GM18499 (cell line): ENCODE data around the gene PARD3B.

ENCODE experiments used
- ATAC-seq: cut with Tn5 transposase; IDR thresholded peaks from one replicate; pipeline ENCODE4 v1.9.1; 2021; ENCODE audit warnings: moderate number of reproducible peaks; ENCODE audit not compliant: insufficient read depth, unreplicated experiment

PARD3B gene

DNA sequence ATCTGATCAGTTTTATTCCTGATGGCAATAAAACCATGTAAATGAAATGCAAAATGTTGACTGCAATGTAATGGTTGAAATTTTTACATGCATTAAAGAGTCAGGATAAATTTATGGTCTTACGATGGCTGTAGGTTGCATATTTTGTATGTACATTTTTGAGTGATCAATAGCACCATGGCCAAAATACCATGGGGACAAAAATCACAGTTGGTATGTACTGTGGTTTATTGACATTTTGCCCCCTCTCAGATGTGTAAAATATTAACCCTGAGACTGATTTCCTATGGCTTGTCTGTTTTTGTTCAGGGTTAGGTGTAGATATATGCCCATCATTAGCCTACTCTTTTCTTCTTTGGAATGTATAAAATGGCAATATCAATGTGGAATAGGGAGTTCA, 138.1 kb downstream of the PARD3B start:
- ATAC-seq: no peak

DNA sequence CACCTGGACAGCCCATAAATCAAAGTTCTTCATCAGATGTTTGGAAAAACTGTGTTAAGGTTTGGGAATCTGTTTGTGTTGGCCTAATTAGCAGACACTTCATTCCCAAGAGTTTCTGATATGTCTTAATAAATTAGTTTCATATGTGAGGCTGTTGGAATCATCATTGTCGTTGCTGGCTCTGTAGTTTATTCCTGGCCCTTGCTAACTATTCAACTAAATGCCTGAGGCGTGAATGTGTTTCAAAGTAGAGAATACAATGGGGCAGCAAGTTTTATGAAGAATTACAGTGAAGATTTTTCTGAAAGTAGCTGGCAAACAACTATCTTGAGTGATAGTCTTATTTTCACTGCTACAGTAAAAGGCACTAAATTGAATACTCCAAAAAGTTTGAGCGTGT, 141.1 kb downstream of the PARD3B start:
- no peak for ATAC-seq

DNA sequence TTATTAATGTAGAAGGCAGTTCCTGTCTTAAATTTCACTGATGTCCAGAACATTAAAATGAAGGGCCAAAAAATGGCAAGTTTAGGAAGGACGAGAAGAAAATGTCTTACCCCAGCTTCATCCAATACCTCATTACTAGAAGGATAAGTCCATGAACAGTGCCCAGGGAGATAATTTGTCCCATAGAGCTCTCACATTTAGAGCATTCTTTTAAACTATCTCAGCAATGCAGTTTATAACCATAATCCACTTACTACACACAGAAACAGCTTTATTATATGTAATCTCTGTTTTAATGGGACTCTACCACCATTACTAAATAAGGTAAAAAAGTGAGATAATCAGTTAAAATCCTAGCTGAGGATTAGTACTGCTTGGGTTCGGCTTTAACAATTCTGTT, 142.5 kb downstream of the PARD3B start:
- no peak for ATAC-seq

DNA sequence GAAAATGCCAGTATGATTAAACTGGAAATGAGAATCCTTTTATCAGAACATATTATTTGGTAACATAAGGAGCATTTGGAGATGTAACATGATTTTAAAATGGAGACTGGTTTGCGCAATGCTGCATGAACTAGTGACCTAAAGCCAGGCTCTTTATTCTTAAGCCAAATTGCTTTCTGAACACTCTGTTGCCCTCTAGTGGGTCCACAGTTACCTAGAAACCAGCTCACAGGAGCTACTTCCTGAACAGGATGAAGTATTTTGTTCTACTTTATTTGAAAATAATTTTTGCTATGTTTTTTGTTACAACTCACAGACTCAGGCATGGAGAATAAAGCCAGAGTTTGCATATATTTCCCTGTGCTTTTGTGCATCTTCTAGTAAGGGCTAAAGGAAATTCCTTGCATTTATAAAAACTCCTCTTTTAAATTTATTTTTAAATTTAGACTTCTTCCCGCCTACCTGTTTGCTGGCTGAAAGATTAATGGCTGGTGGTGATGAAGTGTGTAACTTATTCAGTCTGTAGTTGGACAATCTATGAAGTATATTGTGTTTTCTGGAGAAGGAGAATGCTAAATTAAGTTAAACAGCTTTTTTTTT, 146.7 kb downstream of the PARD3B start:
- ATAC-seq: no peak

DNA sequence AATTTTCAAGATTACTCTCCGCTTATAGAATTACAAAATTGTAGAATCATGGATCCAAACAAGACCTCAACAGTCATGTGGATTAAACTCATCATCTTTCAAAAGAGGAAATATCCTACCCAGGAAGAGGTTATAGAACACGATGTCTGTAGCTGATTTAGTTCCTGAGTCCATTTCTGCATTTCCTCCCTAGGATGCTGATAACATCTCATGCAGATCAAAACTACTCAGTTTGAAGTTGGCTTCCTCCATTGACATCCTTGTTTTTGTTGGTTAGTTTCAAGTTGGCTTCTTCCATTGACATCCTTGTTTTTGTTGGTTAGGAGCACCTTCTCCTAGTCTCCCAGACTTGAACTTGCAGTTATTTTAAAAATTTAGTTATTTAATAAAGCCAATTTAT, 147.5 kb downstream of the PARD3B start:
- no peak for ATAC-seq

DNA sequence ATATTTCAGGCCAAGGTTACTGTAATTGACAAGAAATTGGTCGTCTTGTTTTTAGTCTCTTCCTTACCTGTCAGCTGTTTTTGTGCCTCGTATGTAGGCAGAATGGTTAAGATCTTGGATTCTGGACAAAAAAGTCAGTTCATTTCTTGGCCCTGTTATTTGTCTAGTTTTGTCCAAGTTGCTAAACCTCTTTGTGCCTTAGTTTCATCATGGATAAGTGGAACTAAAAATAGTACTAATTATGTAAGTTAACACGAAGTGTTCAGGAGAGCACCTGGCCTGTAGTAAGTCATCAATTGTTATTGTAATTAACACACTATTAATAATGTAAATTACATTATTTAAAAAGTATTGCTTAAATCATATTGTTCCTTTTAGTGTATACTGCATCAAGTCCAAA, 148.0 kb downstream of the PARD3B start:
- ATAC-seq: no peak

DNA sequence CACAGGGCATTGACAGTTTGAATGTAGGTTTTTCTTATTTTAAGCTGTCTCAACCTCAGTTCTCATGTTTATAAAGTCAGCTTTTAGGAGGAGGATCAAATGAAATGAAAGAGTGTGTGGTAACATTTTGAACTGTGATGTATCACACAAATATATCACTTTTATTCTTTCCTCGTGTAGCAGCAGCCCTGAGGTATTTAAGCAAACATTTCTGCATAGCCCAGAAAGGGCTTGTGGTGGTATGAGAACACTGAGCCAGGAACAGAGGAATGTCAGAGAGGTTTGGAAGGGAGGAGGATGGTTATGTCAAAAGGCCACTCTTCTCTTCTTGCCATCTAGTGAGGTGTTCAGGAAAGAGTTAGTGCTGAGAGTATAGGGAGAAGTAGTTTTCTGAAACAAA, 150.2 kb downstream of the PARD3B start:
- no peak for ATAC-seq

DNA sequence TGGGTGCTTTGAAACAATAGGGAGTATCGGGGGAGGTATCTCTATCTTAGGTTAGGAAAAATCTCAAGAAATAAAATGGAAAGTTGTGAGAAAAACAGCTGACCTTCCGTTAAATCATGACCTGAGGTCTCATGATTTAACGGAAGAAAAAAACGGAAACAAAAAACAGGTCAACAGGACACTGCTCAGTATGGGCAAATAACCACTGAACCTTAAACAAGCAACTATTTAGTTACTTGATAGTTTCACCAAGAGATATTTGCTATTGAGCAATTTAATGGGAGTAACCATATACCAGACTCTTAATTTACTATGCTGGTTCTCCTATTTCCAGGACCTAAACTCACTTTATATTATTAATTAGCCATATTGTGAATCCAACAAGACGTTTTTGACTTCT, 150.8 kb downstream of the PARD3B start:
- no peak for ATAC-seq

DNA sequence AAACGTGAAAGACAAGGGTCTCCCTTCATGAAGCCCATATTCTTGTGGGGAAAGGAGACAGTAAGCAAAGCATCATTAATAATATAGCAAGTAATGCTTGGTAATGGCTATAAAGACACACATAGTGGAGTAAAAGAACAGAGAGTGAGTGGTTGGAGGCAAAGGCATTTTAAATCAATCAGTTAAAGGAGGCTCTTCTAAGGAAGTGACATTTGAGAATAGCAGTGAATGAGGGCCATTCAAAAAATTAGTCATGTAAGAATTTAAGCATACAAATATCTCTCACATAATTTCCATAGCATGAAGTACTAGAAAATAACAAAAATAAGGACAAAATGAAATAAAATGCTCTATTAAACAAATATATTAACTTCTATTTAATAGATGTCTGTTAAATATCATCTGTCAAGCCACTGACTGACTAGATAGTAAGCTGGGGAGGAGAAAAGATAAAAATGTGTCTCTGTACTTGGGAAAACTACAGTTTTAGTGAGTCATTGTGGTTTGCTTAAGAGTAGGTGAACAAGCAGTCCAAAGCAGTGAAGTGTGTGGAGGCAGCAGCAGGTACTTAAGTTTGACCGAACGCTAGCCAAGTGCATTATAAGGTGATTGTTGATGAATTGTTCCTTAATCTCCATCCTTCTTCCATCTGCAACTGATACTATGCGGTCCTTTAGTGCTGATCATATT, 160.1 kb downstream of the PARD3B start:
- ATAC-seq: no peak

DNA sequence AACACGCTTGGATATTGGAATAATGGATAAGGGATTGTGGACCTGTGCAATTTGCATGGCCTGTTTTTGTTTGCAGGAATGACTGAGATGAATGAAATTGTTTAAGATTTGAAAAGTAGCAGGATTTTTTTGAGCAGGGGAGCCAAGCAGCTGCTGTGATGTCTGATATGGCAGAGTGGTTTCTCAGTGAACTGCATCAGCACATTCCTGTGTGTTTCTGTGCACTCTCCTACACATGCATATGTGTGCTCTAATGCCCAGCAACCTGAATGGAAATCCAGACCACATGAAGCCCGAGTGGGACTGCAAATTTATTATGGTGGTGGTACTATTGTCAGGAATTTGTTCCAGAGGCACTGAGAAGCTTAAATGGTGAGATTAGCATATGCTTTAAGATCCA, 161.7 kb downstream of the PARD3B start:
- ATAC-seq: no peak

DNA sequence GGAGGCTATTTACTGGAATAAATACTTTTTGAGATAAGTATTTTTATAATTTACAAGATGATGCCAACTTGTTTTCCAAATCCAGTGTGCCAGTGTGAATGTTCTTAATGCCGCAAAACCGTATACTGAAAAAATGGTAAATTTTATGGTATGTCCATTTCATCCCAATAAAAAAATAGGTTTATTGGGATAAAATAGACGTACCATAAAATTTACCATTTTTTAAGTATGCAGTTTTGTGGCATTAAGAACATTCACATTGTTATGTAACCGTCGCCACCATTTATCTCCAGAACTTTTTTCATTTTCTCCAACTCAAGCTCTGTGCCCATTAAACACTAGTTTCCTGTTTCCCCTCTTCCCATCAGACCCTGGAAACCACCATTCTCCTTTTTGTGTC, 167.9 kb downstream of the PARD3B start:
- ATAC-seq: no peak

DNA sequence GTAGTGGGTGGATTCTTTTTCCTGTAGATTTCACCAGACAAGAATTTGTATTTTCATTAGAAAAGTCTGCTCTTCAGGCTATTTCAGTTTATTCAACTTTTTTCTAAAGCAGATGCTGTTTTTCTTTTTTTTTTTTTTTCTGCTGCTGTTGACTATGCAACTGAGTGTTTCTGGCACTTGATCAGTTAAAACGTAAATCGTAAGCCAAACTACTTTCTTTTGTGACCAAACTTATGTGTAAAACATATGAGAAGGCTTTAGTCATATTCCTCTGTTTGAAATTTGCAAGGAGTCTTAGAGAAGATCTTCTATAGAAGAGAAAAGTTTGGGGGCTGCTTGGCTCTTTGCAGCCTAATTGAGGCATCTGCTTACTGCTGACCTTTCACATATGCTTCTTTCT, 170.1 kb downstream of the PARD3B start:
- ATAC-seq: no peak

DNA sequence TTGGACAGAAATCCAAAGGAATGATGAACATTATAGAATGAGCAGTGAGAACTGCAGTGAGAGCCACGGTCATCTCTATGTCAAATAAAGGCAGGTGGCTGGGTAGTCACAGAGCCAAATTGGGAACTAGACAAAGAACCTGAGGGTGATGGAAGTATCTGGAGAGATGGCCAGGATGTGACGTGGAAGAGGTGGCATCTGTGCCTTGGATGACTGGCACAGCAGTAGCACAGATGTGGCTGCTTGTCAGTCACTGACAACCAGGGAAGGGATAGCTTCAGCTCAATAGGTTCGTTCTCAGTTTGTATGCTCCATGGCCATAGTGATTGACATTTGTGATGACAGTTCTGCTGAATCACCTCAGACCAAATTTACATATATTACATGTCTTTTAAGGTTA, 172.3 kb downstream of the PARD3B start:
- ATAC-seq: no peak

DNA sequence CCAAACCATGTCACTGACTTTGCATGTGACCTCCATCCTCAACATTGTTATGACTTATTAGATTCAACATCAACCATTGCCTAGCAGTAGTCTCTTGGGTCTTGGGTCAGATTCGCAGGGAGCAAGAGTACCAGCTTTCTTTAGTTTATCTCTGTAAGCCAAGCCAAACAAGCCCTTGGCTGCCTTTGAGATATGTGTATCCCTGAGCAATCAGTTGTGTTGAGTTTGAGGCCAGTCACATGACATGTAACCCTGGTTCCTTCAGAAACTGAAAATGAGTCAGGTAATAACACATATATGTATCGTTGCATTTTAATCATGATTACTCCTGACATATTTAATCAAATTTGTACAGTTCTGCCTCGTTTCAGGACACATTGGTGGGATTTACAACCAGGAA, 173.3 kb downstream of the PARD3B start:
- ATAC-seq: no peak

DNA sequence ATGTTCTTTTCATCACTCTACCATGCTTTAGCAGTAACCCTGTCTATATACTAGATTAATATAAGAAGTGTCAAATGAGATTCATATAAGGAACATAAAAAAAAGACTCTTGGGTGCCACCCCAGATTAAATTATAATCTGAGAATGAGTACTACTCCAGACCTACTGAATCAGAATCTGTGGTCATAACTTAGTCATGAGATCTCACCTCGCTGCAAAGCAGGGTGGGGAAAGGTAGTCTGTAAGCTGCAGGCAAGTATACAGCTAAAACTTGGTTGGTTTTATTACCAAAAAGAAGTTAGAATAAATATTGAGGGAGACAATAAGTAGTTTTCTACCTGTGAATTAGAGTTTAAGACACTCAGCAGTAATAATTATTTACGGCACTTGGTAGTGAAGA, 175.6 kb downstream of the PARD3B start:
- ATAC-seq: no peak

DNA sequence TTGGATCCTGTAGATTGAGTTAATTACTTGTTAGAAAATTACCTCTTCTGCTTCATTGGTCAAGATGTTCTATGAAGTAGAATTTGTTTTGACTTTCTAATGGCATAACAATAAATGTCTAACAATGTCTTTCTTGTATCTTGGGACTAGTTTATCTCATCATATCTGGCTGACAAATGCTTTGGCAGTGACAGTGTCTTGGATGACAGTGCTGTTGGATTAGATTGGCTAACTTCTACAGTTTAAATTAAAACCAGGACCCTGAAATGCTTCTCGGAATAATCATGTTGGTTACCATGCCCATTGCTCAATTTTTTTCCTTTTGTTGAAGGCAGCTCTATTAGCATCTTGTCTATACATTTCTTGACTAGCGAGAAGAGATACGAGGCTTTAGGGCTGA, 176.9 kb downstream of the PARD3B start:
- ATAC-seq: no peak

DNA sequence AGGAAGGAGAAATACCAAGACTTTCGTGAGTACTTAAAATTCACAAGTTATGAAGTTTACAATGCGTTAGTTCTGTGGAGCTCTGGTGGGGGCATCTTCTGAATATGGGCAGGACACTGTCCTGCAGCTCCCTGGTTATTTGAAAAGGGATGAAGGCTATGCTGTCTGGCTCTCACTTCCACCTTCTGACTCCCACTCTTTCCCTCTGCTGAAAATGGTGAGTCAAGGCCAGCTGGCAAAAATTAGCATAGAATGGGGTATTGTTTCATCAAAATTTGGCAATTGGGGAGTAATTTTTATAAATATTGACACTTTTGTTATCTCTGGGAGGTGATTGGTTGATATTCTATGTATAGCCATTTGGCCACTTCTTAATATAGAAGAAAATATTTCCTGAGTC, 177.4 kb downstream of the PARD3B start:
- no peak for ATAC-seq

DNA sequence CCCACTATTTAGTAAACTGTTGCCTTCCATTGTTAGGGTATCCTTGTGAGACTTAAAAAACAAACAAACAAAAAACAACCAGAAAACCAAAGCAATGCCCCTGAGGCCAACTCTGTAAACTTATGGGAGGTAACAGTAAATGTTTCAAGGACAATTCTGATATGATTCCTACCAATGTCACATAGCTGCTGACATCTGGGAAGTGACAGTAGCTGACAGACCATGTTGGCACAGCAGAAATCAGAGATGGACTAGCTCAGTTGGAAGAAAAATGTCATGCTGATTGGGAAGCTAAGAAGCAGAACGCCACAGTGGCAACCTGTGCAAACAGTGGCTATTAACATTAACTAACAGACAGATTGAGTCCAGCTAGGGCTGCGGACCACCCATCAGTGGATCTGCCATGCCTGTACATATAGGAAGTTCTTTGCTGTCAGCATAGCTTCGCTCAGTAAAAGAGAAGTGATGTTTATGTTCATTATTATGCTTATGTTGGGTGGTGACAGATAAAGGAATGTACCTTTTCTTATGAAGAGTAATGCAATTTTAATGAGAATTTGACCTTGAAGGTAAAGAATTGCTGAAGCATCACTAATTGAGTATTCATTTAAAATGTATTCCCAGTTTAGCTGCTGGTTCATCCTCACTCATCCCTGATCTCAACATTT, 180.6 kb downstream of the PARD3B start:
- no peak for ATAC-seq

DNA sequence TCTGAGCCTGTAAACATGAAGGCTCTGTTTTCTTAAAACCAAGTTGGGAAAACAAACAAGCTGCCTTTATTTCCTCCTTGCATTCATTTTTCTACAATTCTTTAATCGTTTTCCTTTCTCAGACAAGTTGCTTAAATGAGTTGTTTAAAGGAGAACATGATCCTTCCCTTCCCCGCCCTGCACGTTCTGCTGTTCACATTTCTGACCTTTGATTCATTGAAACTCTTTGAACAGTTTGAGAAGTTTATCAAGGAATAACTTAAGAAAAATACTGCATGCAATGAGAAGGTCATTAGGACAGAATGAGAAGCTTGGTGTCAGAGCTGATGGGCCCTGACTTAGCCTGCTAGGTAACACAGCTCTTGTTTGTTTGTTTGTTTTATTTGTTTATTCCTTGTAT, 181.6 kb downstream of the PARD3B start:
- ATAC-seq: no peak

DNA sequence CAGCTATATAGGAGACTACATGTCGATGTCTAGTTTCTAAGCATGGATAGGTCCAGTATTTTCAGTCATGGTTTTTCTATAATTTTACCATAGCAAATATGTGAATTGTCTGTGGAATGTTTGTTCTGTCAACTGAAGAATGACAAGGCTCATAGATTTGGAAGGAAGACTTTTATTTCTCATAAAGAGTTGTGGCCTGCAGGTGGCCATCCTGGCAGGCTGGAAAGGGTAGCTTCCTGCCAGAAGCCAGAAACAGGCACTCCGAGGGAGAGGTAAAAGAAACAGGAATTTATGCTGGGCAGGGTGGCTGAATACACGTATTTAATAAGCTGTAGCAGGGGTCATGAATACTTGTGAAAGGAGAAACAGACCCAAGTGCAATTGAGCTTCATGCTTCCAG, 182.1 kb downstream of the PARD3B start:
- ATAC-seq: no peak

DNA sequence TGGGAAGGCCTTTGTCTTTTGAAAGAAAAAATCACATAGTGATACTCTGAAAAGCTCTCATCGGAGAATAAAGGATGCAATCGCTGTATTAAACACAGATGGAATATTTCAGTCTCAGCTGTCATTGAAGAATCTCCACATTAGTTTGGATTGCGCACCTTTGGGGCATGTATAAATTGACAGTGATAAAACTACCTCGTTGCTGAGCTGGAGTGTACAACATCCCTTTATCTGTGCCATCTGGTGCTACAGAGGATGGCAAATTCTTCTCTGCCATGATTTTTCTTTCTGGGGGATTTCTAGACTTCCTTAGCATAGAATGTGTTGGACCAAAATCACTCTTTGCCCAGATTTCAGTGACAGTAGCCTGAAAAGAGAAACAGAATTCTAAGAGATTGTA, 185.3 kb downstream of the PARD3B start:
- no peak for ATAC-seq

DNA sequence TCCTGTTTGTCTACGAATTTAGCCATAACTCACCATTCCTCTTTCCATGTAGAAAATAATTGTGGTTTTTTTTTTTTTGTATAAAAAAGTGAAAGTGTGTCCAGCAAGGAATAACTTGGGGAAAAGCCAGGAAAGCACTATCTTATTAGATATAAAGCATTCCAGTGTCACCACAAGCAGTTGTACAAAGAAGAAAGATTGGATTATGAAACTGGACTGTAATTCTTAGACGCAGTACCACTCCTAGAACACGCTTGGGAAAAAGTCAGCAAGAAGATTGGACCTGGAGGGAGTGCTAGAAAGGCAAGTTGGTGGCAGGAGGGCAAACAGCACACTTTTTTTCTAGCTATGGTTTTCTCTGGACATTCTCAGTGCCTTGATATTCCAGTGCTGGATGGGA, 186.7 kb downstream of the PARD3B start:
- ATAC-seq: no peak
